ENCODE data around the gene COA8. TPM values are rescaled to one million over a fixed set of nuclear protein-coding genes. Genes with fewer than 3 reads are reported as not detected.

Gene COA8
- total and polyA plus RNA-seq, 10 of the 15 experiments (the other 5 are each of a cell fraction or from before 2014, with no cell fraction given), result 6.1 to 69.5 (median 25.8) TPM

DNA sequence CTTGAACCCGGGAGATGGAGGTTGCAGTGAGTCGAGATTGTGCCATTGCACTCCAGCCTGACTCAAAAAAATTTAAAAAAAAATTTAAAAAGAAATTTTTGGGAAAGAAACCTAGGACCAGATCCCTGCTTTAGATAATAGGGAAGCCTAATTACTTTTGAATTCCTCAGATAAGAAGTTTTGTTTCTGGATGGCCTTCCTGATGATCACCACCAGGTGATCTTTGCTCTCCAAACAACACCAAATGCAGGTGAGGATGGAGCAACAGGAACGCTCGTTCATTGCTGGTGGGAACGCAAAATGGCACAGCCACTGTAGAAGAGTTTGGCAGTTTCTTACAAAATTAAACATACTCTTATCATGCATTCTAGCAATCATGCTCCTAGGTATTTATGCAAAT lies 37.7 kb downstream of the COA8 start:
- Histone ChIP-seq H3K4me1 (ENCODE audit: control insufficient read depth, insufficient read depth, low read length) (no peaks in the 10 kb centered on the region; the same call in 1 of the 2 replicates), H3K4me2 (ENCODE audit: control insufficient read depth, insufficient read depth) (no peak overlapping the region), H3K27me3 (replicated peaks in 1 of 2; ENCODE audit: control insufficient read depth in 2 of 2, insufficient read depth in 2 of 2, low read length in 1 of 2) (no peaks in the 10 kb centered on the region), H3K36me3 (ENCODE audit: control insufficient read depth in 2 of 2, insufficient read depth in 2 of 2, low read length in 1 of 2) (no peaks in the 10 kb centered on the region), H2AFZ (ENCODE audit: control insufficient read depth, low read depth, low read length) (no peak overlapping the region), H3K9ac (ENCODE audit: control insufficient read depth, insufficient read depth, low read length) (no peak overlapping the region), H3K27ac (ENCODE audit: control insufficient read depth, insufficient read depth) (no peak overlapping the region), H4K20me1 (ENCODE audit: control insufficient read depth, insufficient read depth) (no peaks in the 10 kb centered on the region), H3K9me3 (replicated peaks; ENCODE audit: control insufficient read depth, insufficient read depth, low read length) (no peaks in the 10 kb centered on the region), H3K4me3 (no peak overlapping the region), H3K79me2 (ENCODE audit: control insufficient read depth, insufficient read depth, low read length) (no peaks in the 10 kb centered on the region)
- WGBS (ENCODE audit: insufficient coverage, insufficient replicate concordance, low lambda C conversion rate, missing lambda C conversion rate), result 99% methylated on average over 5 of the region's 5 CpGs
- ChIA-PET SMC1A (ENCODE audit: uncharacterized antibody, unreplicated experiment) (no interaction called here), POLR2A (interaction anchor here (0.6 kb wide), 1 partner anchor 1610 kb away, joined by 4 read pairs; no protein-coding TSS in a partner anchor), CTCF (no interaction called here), RAD21 (ENCODE audit: unreplicated experiment) (no interaction called here)
- ATAC-seq (no peak), DNase-seq (ENCODE audit: low read depth, low spot score) (no peak), FAIRE-seq (no peak)
- BruUV-seq (replicated peaks), result no TSS peak
- in situ Hi-C loops (cut with MboI), result no loop called here
- TF ChIP-seq DPF2 (IDR thresholded peaks at IDR 0.05), result no peak
- TF ChIP-seq, protein P1, sequence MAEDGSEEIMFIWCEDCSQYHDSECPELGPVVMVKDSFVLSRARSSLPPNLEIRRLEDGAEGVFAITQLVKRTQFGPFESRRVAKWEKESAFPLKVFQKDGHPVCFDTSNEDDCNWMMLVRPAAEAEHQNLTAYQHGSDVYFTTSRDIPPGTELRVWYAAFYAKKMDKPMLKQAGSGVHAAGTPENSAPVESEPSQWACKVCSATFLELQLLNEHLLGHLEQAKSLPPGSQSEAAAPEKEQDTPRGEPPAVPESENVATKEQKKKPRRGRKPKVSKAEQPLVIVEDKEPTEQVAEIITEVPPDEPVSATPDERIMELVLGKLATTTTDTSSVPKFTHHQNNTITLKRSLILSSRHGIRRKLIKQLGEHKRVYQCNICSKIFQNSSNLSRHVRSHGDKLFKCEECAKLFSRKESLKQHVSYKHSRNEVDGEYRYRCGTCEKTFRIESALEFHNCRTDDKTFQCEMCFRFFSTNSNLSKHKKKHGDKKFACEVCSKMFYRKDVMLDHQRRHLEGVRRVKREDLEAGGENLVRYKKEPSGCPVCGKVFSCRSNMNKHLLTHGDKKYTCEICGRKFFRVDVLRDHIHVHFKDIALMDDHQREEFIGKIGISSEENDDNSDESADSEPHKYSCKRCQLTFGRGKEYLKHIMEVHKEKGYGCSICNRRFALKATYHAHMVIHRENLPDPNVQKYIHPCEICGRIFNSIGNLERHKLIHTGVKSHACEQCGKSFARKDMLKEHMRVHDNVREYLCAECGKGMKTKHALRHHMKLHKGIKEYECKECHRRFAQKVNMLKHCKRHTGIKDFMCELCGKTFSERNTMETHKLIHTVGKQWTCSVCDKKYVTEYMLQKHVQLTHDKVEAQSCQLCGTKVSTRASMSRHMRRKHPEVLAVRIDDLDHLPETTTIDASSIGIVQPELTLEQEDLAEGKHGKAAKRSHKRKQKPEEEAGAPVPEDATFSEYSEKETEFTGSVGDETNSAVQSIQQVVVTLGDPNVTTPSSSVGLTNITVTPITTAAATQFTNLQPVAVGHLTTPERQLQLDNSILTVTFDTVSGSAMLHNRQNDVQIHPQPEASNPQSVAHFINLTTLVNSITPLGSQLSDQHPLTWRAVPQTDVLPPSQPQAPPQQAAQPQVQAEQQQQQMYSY (CRISPR knock-in tag; IDR thresholded peaks at IDR 0.05), result no peak
- intact Hi-C loops (cut with micrococcal nuclease; ENCODE audit: unreplicated experiment), result no loop called here

DNA sequence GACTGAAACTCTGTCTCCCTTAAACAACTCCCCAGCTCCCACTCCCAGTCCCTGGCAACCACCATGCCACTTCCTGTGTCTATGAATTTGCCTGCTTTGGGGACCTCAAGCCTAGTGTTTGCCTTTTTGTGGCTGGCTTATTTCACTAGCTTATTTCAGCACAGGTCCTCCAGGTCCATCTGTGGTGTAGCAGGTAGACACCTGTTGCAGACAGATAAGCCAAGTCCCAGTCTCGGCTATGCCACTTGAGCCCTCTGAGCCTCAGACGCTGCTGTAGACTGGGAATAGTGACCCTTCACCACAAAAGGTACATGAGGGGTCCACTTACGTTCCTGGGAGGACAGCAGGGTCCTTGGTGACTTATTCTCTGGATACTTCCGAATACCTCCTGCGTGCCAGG lies 41.9 kb downstream of the COA8 start:
- POLR2A ChIA-PET, result interaction anchor here (0.6 to 1.0 kb wide), 2 partner anchors 24 to 103 kb away, joined by 4 to 5 read pairs; partner anchors contain the start of gene KLC1
- ATAC-seq, result no peak
- Histone ChIP-seq H2AFZ (ENCODE audit: control insufficient read depth, low read depth, low read length) (no peak overlapping the region), H3K79me2 (ENCODE audit: control insufficient read depth, insufficient read depth, low read length) (no peaks in the 10 kb centered on the region), H3K27ac (ENCODE audit: control insufficient read depth, insufficient read depth) (no peak overlapping the region), H3K9me3 (replicated peaks; ENCODE audit: control insufficient read depth, insufficient read depth, low read length) (no peaks in the 10 kb centered on the region), H3K4me2 (ENCODE audit: control insufficient read depth, insufficient read depth) (no peak overlapping the region), H4K20me1 (ENCODE audit: control insufficient read depth, insufficient read depth) (no peaks in the 10 kb centered on the region), H3K4me1 (ENCODE audit: control insufficient read depth, insufficient read depth, low read length) (peaks cover 13% of the 10 kb centered on the region), H3K27me3 (replicated peaks in 1 of 2; ENCODE audit: control insufficient read depth in 2 of 2, insufficient read depth in 2 of 2, low read length in 1 of 2) (no peaks in the 10 kb centered on the region), H3K36me3 (ENCODE audit: control insufficient read depth in 2 of 2, insufficient read depth in 2 of 2, low read length in 1 of 2) (no peaks in the 10 kb centered on the region), H3K4me3 (no peak overlapping the region), H3K9ac (ENCODE audit: control insufficient read depth, insufficient read depth, low read length) (no peak overlapping the region)
- CTCF ChIA-PET, result no interaction called here
- RAD21 ChIA-PET (ENCODE audit: unreplicated experiment), result no interaction called here
- WGBS (ENCODE audit: insufficient coverage, insufficient replicate concordance, low lambda C conversion rate, missing lambda C conversion rate), result 83% methylated on average over 5 of the region's 5 CpGs
- in situ Hi-C loops (cut with MboI), result no loop called here
- BruUV-seq (replicated peaks), result no TSS peak
- intact Hi-C loops (cut with micrococcal nuclease; ENCODE audit: unreplicated experiment), result no loop called here
- SMC1A ChIA-PET (ENCODE audit: uncharacterized antibody, unreplicated experiment), result no interaction called here
- FAIRE-seq, result no peak
- no peak for DNase-seq (ENCODE audit: low read depth, low spot score)
- no peak for TF ChIP-seq TARDBP (IDR thresholded peaks at IDR 0.05; ENCODE audit: borderline replicate concordance)
- no peak for TF ChIP-seq HDAC6 (IDR thresholded peaks at IDR 0.05; ENCODE audit: unreplicated experiment)
- TF ChIP-seq, protein P2, sequence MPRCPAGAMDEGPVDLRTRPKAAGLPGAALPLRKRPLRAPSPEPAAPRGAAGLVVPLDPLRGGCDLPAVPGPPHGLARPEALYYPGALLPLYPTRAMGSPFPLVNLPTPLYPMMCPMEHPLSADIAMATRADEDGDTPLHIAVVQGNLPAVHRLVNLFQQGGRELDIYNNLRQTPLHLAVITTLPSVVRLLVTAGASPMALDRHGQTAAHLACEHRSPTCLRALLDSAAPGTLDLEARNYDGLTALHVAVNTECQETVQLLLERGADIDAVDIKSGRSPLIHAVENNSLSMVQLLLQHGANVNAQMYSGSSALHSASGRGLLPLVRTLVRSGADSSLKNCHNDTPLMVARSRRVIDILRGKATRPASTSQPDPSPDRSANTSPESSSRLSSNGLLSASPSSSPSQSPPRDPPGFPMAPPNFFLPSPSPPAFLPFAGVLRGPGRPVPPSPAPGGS (IDR thresholded peaks at IDR 0.05; ENCODE audit: borderline replicate concordance, insufficient read depth, low read depth, low read length, poor library complexity, severe bottlenecking), result no peak
- TF ChIP-seq STAT1 (conservative IDR thresholded peaks at IDR 0.05), result no peak
- no peak for TF ChIP-seq CBX5 (IDR thresholded peaks at IDR 0.05; ENCODE audit: low read depth)
- no peak for TF ChIP-seq NR2F1 (conservative IDR thresholded peaks at IDR 0.05)
- no peak for TF ChIP-seq CHD1 (IDR thresholded peaks at IDR 0.05; ENCODE audit: low read depth, low read length)
- no peak for TF ChIP-seq ESRRA (IDR thresholded peaks at IDR 0.05; ENCODE audit: low read length)
- TF ChIP-seq NBN (IDR thresholded peaks at IDR 0.05), result no peak
- no peak for TF ChIP-seq ATF7 (IDR thresholded peaks at IDR 0.05; ENCODE audit: low read depth)
- TF ChIP-seq, protein P3, sequence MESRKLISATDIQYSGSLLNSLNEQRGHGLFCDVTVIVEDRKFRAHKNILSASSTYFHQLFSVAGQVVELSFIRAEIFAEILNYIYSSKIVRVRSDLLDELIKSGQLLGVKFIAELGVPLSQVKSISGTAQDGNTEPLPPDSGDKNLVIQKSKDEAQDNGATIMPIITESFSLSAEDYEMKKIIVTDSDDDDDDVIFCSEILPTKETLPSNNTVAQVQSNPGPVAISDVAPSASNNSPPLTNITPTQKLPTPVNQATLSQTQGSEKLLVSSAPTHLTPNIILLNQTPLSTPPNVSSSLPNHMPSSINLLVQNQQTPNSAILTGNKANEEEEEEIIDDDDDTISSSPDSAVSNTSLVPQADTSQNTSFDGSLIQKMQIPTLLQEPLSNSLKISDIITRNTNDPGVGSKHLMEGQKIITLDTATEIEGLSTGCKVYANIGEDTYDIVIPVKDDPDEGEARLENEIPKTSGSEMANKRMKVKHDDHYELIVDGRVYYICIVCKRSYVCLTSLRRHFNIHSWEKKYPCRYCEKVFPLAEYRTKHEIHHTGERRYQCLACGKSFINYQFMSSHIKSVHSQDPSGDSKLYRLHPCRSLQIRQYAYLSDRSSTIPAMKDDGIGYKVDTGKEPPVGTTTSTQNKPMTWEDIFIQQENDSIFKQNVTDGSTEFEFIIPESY (IDR thresholded peaks at IDR 0.05), result no peak
